Iris pigment epithelial cell (primary cell): ENCODE data around the gene NEURL2.

ENCODE experiments used
- DNase-seq: peaks from one replicate; pipeline ENCODE4 v3.0.0-alpha.2; 2011; ENCODE audit warnings: low read depth

Gene NEURL2

GRCh38 chr20:45872626-45873025 is 18.4 kb downstream of the NEURL2 start:
- no peak for DNase-seq

GRCh38 chr20:45867819-45868176 is 23.2 kb downstream of the NEURL2 start:
- peak; percentile 73 for DNase-seq

GRCh38 chr20:45867136-45867818 is 23.7 kb downstream of the NEURL2 start:
- DNase-seq, result no peak

GRCh38 chr20:45866454-45866853 is 24.6 kb downstream of the NEURL2 start:
- no peak for DNase-seq

GRCh38 chr20:45863543-45864470 is 27.2 kb downstream of the NEURL2 start:
- DNase-seq, result no peak

- DNase-seq, result no peak
Measured at GRCh38 chr20:45861221-45862075, 29.6 kb downstream of the NEURL2 start.

- peak; percentile 42 for DNase-seq
Measured at GRCh38 chr20:45860560-45861220, 30.3 kb downstream of the NEURL2 start.

GRCh38 chr20:45859916-45860315 is 31.1 kb downstream of the NEURL2 start:
- DNase-seq, result no peak

- DNase-seq, result peak; percentile 24
Measured at GRCh38 chr20:45857882-45858216, 33.2 kb downstream of the NEURL2 start.

- peak; percentile 100 for DNase-seq
Measured at GRCh38 chr20:45857114-45857881, 33.7 kb downstream of the NEURL2 start, which contains the start of the genes ACOT8 and ZSWIM3. Gene ACOT8 (minus strand): TSS chr20:45857392. CDS start chr20:45857315, 77 bp downstream. Gene ZSWIM3 (plus strand): TSS chr20:45857614. CDS start chr20:45857826, 212 bp downstream.

GRCh38 chr20:45853484-45853883 is 37.5 kb downstream of the NEURL2 start:
- no peak for DNase-seq

- DNase-seq, result no peak
Measured at GRCh38 chr20:45852326-45852725, 38.7 kb downstream of the NEURL2 start.

- no peak for DNase-seq
Measured at GRCh38 chr20:45851501-45851900, 39.5 kb downstream of the NEURL2 start.

GRCh38 chr20:45850926-45851325 is 40.1 kb downstream of the NEURL2 start:
- no peak for DNase-seq

GRCh38 chr20:45850238-45850637 is 40.8 kb downstream of the NEURL2 start:
- DNase-seq, result no peak

GRCh38 chr20:45848969-45849582 is 41.9 kb downstream of the NEURL2 start:
- no peak for DNase-seq

- no peak for DNase-seq
Measured at GRCh38 chr20:45848421-45848820, 42.6 kb downstream of the NEURL2 start.

- DNase-seq, result no peak
Measured at GRCh38 chr20:45845452-45845851, 45.6 kb downstream of the NEURL2 start.

- DNase-seq, result no peak
Measured at GRCh38 chr20:45843506-45843905, 47.5 kb downstream of the NEURL2 start.

- peak; percentile 68 for DNase-seq
Measured at GRCh38 chr20:45842169-45842812, 48.7 kb downstream of the NEURL2 start.
